Hippocampal formation (tissue), 2 donors: ENCODE data around the gene AGPS.
"Not testable (repeated sequence)": the region's sequence is repeated elsewhere in the genome, so short reads cannot be mapped to it uniquely, and the experiment has no call there.

Source experiments
- DNase-seq, 2 donors: peaks; one replicate each; lab custom pipeline; 2025; lab: John Stamatoyannopoulos, UW

The AGPS gene

DNA sequence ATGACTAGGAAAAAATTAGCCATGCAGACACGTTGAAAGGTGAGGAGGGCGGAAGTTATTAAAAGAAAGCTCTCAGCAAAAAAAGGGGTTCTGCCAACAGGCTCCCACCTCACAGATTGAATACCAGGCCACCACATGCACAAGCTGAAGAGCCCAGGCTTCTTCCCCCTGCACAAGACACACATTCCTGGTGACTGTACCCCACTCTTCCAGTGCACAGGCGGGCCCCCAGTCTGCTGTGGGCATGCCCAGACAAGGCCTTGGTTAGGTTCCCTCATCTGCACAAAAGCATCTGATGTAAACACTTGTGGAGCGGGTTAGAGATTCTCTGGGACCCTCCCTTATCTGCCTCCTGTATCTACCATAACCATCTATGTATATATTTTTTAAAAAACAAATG is 81.7 kb downstream of the AGPS start:
- no peak for DNase-seq

DNA sequence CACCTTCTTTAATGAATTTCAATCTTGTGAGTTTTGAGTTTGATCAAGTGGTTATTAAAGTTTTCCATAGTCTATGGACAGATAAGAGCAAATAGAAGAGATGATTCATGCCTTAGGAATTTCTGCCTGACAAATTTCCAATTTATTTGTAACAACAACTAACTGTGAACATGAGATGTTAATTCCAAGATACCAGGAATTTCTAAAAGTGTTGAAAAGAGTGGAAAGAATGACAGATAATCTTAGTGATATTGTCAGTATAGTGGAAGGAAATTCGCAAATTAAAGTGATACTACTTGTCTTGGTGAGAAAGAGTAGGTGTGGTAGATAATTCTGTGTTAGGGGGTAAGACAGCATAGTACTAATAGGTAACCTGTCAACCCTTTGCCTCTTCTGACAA is 82.4 kb downstream of the AGPS start:
- DNase-seq, result no peak

DNA sequence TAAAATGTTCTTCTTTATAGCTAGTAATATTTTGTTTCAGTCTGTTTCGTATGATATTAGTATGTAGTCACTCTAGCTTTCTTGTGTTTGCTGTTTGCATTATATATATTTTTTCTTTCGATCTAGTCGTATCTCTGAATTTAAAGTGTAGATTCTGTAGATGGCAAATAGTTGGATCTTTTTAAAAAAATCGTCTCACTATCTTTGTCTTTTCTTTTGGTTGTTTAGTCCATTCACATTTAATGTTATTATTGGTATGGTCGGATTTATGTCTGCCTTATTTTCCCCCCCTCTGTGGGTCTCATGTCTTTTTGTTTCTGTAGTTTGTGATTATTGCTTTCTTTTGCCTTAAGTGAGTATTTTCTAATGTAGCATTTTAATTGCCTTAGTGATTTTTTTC is 84.3 kb downstream of the AGPS start:
- no peak for DNase-seq

DNA sequence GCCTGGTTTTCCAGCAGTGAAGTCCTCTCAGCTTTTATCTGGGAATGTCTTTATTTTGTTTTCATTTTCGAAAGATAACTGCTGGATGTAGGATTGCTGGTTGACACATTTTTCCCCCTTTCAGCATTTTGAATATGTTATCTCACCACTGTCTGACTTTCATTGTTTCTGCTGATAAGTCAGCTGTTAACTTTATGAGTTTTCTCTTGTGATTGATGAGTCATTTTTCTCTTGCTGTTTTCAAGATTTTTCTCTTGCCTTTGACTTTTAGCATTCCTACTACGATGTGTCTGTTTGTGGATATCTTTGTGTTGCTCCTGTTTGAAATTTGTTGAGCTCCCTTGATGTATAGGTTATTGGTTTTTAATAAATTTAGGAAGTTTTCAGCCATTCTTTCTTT is 85.5 kb downstream of the AGPS start:
- DNase-seq, result no peak

DNA sequence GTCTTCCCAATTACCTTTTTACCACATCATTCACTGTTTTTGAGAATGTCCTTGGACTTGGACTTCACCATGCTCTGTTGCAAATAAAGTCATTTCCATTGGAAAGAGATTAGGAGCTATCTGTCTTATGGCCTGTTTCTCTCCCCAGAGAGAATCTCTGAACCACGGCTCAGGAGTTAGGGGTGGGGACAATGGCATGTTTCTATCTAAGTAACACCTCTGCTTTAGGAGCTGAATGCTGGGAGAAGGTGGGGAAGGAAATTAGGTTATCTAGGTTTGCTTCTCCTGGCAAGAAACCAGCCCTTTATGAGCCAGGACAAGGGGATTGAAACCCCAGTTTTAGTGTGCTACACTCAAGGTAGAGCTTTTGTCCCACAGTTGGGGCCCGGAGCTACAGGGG is 86.3 kb downstream of the AGPS start:
- DNase-seq, result no peak

DNA sequence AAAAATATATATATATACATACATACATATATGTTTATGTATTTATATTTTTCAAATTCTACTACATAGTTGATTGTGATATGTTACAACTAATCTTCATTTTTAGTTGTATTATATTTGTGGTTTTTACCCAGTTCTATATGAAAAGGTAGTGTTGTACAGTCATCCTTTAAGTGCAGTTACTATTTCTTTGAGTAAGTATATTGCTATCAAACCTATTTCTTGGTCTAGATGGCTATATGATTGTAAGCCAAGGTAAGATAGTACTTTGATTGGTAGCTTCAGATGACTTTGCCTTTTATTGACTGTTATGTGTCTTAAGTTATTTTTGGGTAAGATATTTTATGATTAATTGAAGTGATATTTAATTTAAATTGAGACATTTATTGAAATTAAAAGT is 89.6 kb downstream of the AGPS start:
- DNase-seq, result no peak

DNA sequence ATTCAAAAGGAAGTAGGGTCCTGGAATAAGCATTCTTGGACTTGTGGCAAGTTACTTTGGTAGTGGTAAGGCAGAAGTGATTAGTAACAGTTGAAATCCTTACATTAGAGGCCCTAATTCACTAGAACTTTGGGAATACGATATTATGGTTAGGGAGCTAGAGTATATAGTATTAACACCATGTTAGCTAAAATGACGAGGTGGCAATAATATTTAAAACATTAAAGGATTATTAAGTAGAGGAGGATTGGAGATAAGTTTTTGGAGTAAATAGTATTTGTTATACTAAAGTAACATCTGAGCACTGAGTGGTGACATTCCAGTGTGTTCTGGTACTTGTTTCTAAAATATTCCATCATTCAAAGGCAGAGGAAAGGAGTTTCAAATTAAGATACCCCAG is 91.0 kb downstream of the AGPS start:
- DNase-seq, result no peak

DNA sequence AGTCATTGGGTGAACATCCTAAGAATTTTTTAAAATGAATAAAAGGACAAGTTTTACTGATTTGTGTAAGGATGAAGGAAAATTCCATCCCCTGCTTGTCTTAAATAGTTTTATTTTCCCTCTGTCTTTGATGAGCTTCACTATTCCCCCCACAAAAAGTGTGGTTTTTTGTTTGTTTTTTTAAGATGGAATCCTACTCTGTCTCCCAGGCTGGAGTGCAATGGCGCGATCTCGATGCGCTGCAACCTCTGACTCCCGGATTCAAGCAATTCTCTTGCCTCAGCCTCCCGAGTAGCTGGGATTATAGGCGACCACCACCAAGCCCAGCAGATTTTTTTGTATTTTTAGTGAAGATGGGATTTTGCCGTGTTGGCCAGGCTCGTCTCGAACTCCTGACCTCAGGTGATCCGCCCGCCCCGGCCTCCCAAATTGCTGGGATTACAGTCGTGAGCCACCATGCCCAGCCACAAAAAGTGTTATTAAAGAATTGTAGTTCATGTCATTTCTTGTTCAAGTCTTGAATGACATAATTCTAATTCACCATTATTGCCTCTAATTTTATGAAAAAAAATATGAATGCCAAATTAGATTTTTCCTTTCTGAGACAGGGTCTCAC is 91.7 kb downstream of the AGPS start:
- DNase-seq, result no peak

DNA sequence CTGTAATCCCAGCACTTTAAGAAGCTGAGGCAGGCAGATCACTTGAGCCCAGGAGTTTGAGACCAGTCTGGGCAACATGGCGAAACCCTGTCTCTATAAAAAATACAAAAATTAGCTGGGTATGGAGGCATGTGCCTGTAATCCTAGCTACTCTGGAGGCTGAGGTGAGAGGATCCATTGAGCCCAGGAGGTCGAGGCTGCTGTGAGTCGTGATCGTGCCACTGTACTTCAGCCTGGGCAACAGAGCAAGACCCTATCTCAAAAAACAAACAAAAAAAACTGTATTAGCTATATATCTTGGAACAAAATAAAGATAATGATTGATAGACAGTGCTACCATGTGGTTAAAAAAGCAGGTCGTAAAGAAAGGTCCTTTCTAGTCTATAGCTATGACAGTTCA is 93.1 kb downstream of the AGPS start:
- DNase-seq, result not testable (repeated sequence)

DNA sequence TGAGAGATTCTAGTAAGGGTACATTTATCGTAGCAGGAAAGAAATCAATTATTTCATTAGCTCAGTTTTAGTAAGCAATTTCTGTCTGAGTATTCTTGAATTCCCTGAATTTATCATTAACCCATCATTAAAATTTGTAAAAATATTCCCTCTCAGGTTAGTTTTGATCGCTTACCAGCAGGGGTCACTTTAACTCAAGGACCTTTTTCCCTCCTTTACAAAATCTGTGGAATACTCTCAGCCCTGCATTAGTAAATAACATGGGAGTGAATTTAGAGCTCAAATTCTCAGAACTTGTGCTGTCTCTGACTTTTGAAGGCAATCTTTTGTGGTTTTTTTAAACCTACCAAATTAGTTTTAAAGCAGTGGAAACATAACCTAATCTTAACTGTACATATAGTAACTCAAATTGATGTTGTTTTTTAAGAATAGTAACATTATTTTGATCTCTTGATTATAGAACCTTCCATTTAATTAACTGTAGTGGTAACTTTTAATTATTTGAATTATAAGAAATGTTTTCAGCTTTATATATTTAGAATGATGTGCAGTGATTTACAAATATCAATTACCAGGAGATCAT is 97.2 kb downstream of the AGPS start:
- DNase-seq, result peak in 1 of 2 donors; percentile 38

DNA sequence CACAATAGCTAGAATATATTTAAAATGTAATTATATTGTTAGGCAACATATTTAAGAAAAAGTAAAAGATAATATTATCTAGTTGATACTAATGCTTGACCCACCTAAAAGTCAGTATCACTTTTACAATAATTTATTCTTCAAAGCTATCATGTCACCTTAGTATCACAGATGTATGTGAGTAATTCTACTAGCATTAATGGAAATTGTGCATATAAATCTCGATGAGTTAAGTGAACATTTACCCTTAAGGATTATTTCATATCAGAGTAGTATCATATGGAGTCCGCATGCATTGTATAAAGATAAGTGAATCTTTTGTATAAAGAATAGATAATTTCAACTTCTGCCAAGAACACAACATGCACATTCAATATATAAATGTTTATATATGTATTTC is 103.4 kb downstream of the AGPS start:
- DNase-seq, result no peak

DNA sequence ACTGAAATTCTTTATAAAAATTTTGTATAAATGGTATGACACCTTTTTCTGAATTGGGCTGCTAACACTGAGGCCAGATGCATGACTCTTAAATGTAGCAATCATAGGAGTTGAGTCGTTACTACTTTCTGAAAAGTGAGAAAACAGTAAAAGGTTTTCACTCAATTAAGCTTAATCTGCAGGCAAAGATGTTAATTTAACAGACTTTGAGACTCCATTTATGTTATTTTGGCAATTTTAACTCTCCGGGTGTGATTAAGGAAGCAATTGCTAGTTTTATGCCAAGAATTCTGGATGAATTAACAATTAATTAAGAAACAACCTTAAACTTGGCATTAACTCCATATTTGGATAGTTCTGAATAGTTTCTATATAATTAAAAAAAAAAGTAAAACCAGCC is 104.3 kb downstream of the AGPS start:
- no peak for DNase-seq

DNA sequence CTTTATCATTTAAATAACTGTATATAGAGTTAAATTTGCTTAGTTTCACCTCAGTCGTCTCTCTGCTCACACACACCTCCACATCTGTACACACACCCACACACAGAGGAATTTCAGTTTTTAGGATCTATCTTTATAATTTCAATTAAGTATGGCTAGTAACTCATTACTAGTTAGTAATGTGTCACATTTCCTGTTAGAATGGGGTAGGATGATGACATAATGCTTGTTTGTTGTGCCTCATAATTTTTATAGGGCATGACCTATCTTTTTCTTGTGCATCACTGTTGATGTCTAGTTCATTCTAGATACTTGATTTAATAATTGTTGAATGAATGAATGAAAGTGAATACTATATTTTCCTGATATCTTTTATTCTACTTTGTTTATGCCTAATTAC is 108.6 kb downstream of the AGPS start:
- no peak for DNase-seq

DNA sequence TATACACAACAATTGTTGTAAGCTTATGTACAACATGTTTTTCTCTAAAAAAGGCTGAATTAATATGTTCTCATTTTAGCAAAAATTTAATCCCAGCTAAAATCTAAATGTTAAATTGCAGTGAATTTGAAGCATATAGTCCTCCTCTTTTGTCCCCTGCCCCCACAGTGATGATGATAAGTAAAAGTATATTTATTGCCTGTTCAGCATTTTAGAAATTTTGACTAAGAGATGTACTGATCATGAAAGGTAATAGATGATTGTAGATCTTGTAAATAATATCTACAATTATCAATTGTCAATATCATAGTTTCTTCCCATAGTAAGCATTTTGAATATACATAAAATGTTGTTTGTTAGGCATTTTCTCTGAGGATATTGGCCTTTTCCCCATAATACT is 113.9 kb downstream of the AGPS start:
- DNase-seq, result no peak

DNA sequence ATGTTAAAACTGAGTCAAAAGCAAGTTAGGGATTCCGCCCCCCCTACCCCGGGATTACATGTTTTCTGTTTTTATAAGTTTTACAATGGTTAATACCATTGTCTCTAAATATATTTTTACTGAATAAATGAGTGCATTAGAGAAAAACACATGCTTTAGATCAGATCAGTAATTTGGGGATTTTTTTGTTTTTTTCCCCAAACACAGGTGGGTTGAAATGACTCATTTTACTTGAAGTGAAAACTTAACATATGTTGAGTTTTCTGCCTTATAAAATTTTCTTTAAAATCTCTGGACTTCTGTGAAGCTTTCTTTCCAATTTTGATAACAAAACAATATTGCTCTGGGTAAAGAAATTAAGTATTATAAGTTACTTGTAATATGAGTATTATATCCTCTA is 114.4 kb downstream of the AGPS start:
- DNase-seq, result no peak

DNA sequence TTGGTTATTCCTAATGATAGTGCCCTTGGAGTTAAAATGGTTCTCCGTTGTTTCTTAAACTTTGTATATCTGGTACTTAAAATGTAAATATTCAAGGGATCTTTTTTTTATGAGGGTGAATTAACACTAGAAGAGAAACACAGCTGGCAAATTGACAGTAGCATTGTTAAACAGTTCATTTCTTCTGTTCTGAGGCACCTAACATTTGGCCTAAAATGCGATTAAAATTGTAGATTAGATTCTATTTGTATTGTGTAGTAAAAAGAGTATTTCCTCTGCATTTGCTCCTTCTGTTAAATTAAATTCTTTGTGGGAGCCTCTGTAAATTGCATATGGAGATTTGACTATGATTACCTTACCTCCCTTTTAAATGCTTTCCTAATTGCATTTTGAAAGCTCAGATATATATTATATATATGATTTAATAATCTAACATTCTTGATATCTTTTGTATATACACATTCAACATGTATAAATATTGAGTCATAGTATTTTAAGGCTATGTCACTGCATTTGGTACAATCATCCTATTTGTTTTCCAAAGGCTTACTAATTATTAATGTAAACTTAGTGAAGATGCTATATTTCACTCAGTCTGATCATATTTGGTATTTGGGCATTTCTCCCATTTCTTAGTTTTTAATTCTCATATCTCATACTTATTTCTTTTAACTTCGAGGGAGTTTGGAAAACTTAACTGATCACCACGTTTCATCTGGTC is 124.4 kb downstream of the AGPS start:
- DNase-seq, result no peak

DNA sequence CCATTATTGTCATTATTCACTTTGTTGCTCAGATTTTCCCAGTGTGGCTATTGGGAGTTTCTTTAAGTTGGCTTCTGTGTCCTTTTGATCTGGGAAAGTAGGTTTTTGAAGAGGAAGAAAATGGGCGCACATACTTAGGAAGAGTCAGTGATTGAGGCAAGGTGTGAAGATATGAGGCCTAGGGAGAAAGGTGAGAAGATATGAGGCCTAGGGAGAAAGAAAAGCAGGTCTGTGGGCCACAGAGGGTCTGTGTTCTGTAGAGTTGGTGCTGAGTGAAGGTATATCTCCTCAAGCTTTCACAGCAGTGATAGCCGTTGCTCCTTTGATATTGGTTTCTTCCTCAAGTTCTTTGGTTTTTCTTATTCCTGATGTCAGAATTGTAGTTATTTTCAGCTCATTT is 126.2 kb downstream of the AGPS start:
- no peak for DNase-seq

DNA sequence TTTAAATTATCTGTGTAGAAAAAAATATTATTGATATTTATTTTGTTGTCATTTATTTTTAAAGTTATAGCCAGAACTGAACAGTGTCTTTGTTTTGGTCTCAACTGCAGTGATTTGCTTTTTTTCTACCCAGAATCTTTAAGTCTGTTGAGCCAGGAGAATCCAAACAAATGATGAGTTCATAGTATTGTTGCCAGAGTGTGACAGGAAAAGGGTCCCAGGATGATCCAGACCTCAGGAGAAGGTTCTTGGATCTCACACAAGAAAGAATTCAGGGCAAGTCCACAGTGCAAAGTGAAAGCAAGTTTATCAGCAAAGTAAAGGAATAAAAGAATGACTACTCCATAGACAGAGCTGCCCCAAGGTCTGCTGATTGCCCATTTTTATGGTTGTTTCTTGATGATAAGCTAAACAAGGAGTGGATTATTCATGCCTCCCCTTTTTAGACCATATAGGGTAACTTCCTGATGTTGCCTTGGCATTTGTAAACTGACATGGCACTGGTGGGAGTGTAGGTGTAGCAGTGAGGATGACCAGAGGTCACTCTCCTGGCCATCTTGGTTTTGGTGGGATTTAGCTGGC is 127.1 kb downstream of the AGPS start:
- DNase-seq, result no peak

DNA sequence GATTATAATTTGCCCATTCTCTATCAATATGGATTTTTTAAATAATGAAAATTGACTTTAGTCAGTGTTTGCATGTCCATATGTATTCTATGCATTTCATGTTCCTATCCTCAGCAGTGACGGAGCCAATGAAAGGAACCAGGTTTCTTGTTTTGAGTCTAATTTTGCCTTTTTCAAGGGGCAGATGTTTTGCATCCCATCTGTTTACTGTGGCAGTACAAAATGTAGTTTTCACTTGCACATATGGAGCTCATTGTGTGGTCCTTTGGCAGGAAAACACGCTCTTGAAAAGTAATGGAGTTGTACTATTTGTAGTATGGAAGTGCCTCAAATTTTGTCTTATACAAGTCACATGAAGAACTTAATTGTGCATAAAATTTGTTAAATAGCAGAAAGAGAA is 127.8 kb downstream of the AGPS start:
- DNase-seq, result no peak

DNA sequence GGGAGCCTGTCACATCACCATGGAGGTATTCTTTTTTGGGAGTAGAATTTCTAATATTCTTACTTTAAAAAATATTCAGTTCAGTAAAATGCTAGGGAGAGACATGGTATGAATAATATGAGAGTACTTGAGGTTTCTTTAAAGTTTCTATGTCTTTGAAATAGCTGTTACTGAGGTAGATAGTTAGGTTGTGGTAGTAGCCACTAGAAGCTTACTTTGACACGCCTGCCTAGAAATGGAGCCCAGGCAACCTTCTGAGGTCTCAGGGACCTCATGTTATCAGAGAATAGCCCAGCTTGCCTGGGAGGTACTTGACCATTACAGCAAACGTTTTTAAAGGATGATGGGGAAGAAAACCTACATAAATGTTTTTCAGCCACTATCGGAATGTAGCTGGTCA is 131.2 kb downstream of the AGPS start:
- no peak for DNase-seq

DNA sequence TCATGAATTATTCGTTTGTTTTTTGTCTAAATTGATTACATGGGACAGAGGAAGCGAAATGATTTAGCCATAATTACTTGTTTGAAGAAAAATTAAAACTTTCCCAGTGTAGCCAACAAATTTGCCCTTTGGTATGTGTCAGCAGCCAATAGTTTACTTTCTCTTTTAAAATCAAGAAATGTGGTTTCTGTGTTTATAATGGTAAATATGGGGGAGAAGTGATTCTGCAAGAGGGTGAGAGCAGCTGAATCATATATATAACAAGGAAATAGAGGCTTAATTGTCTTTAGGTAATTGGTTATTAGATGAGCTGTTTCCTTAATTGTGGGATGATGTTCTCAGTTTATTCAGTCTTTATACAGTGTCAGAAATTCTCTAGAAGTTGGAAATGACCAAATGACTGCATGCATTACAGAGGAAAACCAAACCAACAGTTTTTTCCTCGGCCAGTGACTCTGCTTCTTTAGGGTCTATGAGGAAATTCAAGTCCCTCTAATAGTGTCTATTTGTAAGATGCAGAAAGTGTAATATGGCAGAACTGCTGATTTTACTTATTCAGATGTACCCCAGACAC is 132.9 kb downstream of the AGPS start:
- DNase-seq, result no peak

DNA sequence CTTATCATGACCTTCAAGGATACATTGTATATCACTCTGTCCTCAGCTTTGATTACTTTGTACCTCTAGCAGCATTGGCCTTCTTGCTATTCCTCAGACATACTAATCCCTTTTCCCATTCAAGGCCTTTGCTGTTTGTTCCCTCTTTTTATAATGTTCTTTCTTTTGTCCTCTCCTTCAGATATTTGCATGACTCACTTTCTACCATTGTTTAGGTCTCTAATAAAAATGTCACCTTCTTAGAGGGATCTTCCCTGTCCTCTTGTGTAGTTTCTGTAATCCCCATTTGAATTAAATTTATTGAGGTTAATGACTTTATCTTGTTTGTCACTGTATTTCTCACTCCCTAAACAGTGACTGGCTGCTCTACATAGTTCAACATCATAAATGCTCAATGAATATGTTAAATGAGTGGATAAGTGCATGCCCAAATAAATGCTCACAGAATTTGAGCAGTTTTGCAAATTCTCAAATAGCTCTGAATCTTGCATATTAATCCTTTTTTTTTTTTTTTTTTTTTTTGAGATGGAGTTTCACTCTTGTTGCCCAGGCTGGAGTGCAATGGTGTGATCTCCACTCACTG is 135.9 kb downstream of the AGPS start:
- DNase-seq, result no peak

DNA sequence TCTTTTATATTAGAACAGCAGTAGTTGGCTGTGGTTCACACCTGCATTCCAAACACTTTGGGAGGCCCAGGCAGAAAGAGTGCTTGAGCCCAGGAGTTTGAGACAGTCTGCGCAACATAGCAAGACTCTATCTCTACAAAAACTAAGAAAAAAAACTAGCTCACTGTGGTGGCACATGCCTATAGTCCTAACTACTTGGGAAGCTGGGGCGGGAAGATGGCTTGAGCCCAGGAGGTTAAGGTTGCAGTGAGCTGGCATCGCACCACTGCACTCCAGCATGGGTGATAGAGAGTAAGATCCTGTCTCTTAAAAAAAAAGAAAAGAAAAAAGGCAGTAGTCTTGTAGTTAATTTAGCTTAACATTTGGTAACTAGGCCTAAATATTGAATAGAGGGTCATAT is 136.6 kb downstream of the AGPS start:
- DNase-seq, result no peak
